BE2C (cell line): ENCODE measurements around the gene SPTBN5.
A peak's percentile ranks its signal among the peaks of the same experiment; 100 is the strongest.

Experiments
- DNase-seq: peaks from one replicate; pipeline ENCODE4 v3.0.0-alpha.2; 2020
- H3K27me3 ChIP-seq: fragments of 250-450 bp; sonication (Bioruptor Pico); 2 replicates; pipeline ENCODE4 v1.5.1; 2020; ENCODE audit warnings: mild to moderate bottlenecking
- H3K36me3 ChIP-seq: fragments of 250-450 bp; sonication (Bioruptor Pico); 2 replicates; pipeline ENCODE4 v1.5.1; 2020; ENCODE audit warnings: mild to moderate bottlenecking
- H3K4me1 ChIP-seq: fragments of 250-450 bp; sonication (Bioruptor Pico); 2 replicates; pipeline ENCODE4 v1.5.1; 2020
- H3K4me3 ChIP-seq: 2 replicates; pipeline ENCODE4 v1.5.1; 2011; ENCODE audit warnings: low read depth, low read length
- H3K9me3 ChIP-seq: fragments of 250-450 bp; sonication (Bioruptor Pico); 2 replicates; pipeline ENCODE4 v1.5.1; 2020
- CTCF ChIP-seq: IDR thresholded peaks from 2 replicates; pipeline ENCODE4 v1.5.1; 2012; ENCODE audit warnings: mild to moderate bottlenecking, low read depth, low read length

SPTBN5 gene

GRCh38 chr15:41918506-41919126 is 24.8 kb upstream of the SPTBN5 start:
- H3K4me1 ChIP-seq = peaks cover 13% of the 10 kb centered on the region
- H3K4me3 ChIP-seq = no peak overlapping the region
- DNase-seq = no peak
- no peak for TF ChIP-seq CTCF
- no peaks in the 10 kb centered on the region for H3K36me3 ChIP-seq
- no peaks in the 10 kb centered on the region for H3K9me3 ChIP-seq
- no peaks in the 10 kb centered on the region for H3K27me3 ChIP-seq

GRCh38 chr15:41917767-41918430 is 24.0 kb upstream of the SPTBN5 start:
- Histone ChIP-seq H3K4me3 (no peak overlapping the region), H3K36me3 (no peaks in the 10 kb centered on the region), H3K4me1 (peaks cover 19% of the 10 kb centered on the region), H3K9me3 (no peaks in the 10 kb centered on the region), H3K27me3 (no peaks in the 10 kb centered on the region)
- DNase-seq = peak; percentile 56
- no peak for TF ChIP-seq CTCF

GRCh38 chr15:41915255-41915994 is 21.6 kb upstream of the SPTBN5 start:
- no peak for TF ChIP-seq CTCF
- H3K27me3 ChIP-seq = no peaks in the 10 kb centered on the region
- no peaks in the 10 kb centered on the region for H3K36me3 ChIP-seq
- no peak overlapping the region for H3K4me3 ChIP-seq
- no peak for DNase-seq
- H3K4me1 ChIP-seq = peaks cover 23% of the 10 kb centered on the region
- H3K9me3 ChIP-seq = no peaks in the 10 kb centered on the region

- Histone ChIP-seq H3K4me3 (no peak overlapping the region), H3K36me3 (no peaks in the 10 kb centered on the region), H3K27me3 (no peaks in the 10 kb centered on the region), H3K9me3 (no peaks in the 10 kb centered on the region), H3K4me1 (peaks cover 23% of the 10 kb centered on the region)
- no peak for TF ChIP-seq CTCF
- DNase-seq = no peak
These were observed 20.6 kb upstream of the SPTBN5 start for GRCh38 chr15:41914411-41914810.

- Histone ChIP-seq H3K36me3 (no peaks in the 10 kb centered on the region; the same call in 1 of the 2 replicates), H3K9me3 (no peaks in the 10 kb centered on the region), H3K27me3 (no peaks in the 10 kb centered on the region), H3K4me3 (no peak overlapping the region), H3K4me1 (peaks cover 29% of the 10 kb centered on the region)
- no peak for TF ChIP-seq CTCF
- DNase-seq = no peak
These were observed 19.4 kb upstream of the SPTBN5 start for GRCh38 chr15:41913256-41913655.
